Measurements from ENCODE around the gene MPST.
A peak's percentile ranks its signal among the peaks of the same experiment; 100 is the strongest.

DNA sequence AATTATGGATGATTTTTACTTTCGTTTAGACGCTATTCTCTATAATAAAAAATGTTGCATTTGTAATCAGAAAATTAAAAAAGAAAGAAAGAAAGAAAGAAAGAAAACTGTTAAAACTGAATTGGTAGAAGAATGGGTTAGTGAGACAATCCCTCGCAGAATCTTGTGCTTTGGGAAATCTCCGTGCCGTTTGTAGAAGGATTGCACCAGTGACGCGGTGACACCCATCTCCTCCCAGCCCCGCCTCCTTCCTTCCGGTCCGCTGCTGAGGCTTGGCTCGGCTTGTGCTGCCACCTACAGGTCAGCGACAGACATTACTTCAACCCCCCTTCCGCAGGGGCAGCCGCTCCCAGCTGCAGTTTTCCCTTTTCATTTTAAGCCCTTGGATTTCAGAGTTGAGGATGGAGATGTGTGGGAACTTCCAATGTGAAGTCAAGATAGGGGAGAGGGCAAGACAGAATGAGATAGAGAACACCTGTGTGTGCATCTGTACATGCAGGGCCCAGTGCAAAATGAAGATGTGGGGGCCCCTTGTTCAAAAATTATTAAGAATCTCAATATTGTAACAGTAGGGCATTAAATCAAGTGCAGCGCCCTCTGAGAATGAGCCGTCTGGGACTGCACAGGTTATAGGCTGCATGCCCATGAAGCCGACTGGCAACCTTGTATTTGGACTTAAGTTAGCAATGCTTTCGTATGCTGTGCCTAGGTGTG lies 41.4 kb upstream of the MPST start:
- TF ChIP-seq CTCF (tag by site-specific recombination; IDR thresholded peaks at IDR 0.05) (peak; percentile 91), YY1 (tag by site-specific recombination; IDR thresholded peaks at IDR 0.05) (no peak), EGR2 (tag by site-specific recombination; IDR thresholded peaks at IDR 0.05; ENCODE audit: low read depth) (no peak), ZNF140 (tag by site-specific recombination; IDR thresholded peaks at IDR 0.05) (no peak), ZNF596 (tag by site-specific recombination; IDR thresholded peaks at IDR 0.05) (no peak), ZFP3 (tag by site-specific recombination; IDR thresholded peaks at IDR 0.05; ENCODE audit: low read depth) (no peak), ZNF558 (tag by site-specific recombination; IDR thresholded peaks at IDR 0.05) (no peak), ZNF518A (tag by site-specific recombination; conservative IDR thresholded peaks at IDR 0.05; ENCODE audit: low read depth) (no peak), ZNF394 (tag by site-specific recombination; IDR thresholded peaks at IDR 0.05; ENCODE audit: borderline replicate concordance) (no peak), MZF1 (tag by site-specific recombination; IDR thresholded peaks at IDR 0.05; ENCODE audit: borderline replicate concordance) (no peak)
- TF ChIP-seq, protein P1, sequence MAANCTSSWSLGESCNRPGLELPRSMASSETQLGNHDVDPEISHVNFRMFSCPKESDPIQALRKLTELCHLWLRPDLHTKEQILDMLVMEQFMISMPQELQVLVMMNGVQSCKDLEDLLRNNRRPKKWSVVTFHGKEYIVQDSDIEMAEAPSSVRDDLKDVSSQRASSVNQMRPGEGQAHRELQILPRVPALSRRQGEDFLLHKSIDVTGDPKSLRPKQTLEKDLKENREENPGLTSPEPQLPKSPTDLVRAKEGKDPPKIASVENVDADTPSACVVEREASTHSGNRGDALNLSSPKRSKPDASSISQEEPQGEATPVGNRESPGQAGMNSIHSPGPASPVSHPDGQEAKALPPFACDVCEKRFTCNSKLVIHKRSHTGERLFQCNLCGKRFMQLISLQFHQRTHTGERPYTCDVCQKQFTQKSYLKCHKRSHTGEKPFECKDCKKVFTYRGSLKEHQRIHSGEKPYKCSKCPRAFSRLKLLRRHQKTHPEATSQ (tag by site-specific recombination; IDR thresholded peaks at IDR 0.05) = no peak
- TF ChIP-seq, protein P2, sequence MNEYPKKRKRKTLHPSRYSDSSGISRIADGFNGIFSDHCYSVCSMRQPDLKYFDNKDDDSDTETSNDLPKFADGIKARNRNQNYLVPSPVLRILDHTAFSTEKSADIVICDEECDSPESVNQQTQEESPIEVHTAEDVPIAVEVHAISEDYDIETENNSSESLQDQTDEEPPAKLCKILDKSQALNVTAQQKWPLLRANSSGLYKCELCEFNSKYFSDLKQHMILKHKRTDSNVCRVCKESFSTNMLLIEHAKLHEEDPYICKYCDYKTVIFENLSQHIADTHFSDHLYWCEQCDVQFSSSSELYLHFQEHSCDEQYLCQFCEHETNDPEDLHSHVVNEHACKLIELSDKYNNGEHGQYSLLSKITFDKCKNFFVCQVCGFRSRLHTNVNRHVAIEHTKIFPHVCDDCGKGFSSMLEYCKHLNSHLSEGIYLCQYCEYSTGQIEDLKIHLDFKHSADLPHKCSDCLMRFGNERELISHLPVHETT (tag by site-specific recombination; IDR thresholded peaks at IDR 0.05) = no peak
- TF ChIP-seq, protein P3, sequence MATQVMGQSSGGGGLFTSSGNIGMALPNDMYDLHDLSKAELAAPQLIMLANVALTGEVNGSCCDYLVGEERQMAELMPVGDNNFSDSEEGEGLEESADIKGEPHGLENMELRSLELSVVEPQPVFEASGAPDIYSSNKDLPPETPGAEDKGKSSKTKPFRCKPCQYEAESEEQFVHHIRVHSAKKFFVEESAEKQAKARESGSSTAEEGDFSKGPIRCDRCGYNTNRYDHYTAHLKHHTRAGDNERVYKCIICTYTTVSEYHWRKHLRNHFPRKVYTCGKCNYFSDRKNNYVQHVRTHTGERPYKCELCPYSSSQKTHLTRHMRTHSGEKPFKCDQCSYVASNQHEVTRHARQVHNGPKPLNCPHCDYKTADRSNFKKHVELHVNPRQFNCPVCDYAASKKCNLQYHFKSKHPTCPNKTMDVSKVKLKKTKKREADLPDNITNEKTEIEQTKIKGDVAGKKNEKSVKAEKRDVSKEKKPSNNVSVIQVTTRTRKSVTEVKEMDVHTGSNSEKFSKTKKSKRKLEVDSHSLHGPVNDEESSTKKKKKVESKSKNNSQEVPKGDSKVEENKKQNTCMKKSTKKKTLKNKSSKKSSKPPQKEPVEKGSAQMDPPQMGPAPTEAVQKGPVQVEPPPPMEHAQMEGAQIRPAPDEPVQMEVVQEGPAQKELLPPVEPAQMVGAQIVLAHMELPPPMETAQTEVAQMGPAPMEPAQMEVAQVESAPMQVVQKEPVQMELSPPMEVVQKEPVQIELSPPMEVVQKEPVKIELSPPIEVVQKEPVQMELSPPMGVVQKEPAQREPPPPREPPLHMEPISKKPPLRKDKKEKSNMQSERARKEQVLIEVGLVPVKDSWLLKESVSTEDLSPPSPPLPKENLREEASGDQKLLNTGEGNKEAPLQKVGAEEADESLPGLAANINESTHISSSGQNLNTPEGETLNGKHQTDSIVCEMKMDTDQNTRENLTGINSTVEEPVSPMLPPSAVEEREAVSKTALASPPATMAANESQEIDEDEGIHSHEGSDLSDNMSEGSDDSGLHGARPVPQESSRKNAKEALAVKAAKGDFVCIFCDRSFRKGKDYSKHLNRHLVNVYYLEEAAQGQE (tag by site-specific recombination; IDR thresholded peaks at IDR 0.05) = no peak
